ENCODE data around the gene ARHGAP8. TPM values are rescaled to one million over a fixed set of nuclear protein-coding genes. Genes with fewer than 3 reads are reported as not detected.

Gene ARHGAP8
- polyA plus RNA-seq, 1 donor from 2014 or later: 3.0 TPM

DNA sequence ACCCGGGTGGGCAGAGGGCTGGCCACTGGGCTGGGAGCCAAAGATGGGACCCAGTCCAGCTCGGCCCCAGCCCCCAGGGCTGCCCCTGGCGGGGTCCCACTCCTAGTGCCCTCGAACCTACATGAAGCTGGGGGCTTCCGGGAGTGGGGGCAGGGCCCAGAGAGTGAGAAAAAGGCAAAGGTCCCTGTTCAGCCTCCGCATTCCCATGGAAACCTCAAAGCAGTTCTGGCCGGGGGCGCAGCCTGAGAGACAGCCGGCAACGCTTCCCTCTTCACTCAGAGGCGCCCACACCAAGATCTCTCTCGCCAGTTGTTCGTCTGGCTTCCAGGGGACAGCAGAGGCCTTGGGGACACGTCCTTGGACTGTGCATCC, 22.4 kb upstream of the ARHGAP8 start:
- Histone ChIP-seq H4K20me1 (ENCODE audit: insufficient read depth) (no peaks in the 10 kb centered on the region), H3K9ac (ENCODE audit: low read length) (no peak overlapping the region), H3K9me3 (ENCODE audit: low read length) (no peaks in the 10 kb centered on the region)

DNA sequence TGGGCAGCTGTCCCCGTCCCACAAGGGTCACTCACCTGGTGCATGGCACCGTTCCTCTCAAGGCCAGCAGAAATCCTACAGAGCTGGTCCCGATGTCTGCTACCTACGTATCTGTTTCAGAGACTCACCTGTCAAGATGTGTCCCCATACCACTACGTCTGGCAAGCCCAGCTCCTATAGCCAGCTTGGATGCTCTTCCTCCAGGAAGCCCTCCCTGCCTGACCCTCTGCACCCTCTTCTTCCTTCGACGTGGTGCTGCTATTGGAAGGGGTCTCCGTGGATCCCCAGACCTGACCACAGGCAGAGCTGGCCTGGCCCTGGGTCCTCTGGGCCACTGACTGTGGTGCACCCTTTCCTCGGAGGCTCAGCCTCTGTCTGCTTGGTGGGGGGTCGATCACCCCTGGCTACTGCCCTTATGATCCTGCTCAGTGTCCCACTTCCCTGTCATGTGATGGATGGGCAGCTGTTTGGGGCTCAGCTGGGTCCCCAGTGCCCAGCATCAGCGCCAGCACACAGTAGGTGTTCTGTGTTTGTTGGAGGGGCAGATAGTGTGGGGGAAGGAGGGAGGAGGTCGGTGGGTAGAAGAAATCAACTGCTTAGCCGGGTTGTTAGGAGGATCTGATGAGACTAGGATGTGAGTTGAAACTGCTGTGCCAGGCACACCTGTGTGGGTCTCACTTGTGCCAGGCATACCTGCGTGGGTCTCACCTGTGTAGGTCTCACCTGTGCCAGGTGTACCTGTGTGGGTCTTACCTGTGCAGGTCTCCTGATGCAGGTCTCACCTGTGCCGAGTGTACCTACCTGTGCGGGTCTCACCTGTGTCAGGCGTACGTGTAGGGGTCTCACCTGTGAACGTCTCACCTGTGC, 21.7 kb upstream of the ARHGAP8 start:
- H3K36me3 ChIP-seq (ENCODE audit: insufficient read depth, low read length): no peaks in the 10 kb centered on the region
- no peak overlapping the region for H3K9ac ChIP-seq (ENCODE audit: low read length)
- H2AFZ ChIP-seq (ENCODE audit: low read depth, low read length): no peak overlapping the region
- no peak overlapping the region for H3K4me2 ChIP-seq (ENCODE audit: low read length)
- no peaks in the 10 kb centered on the region for H3K79me2 ChIP-seq (replicated peaks; ENCODE audit: insufficient read depth, low read length)
- no peak overlapping the region for H3K27ac ChIP-seq (ENCODE audit: low read length)
- H3K4me3 ChIP-seq (ENCODE audit: low read length): no peak overlapping the region
- H3K9me2 ChIP-seq (ENCODE audit: insufficient read depth, low read length): no peaks in the 10 kb centered on the region
- no peaks in the 10 kb centered on the region for H3K9me3 ChIP-seq (ENCODE audit: low read length)
- no peaks in the 10 kb centered on the region for H3F3A ChIP-seq (ENCODE audit: insufficient read depth, low read length, poor library complexity, severe bottlenecking)
- TF ChIP-seq POLR2AphosphoS5 (IDR thresholded peaks at IDR 0.05) (no peak), EP300 (conservative IDR thresholded peaks at IDR 0.05; ENCODE audit: poor library complexity, severe bottlenecking) (no peak), SMC3 (conservative IDR thresholded peaks at IDR 0.05; ENCODE audit: poor library complexity) (no peak), EZH2 (IDR thresholded peaks at IDR 0.05; ENCODE audit: borderline replicate concordance, insufficient read depth, low read length, poor library complexity, severe bottlenecking) (no peak), MXI1 (conservative IDR thresholded peaks at IDR 0.05; ENCODE audit: poor library complexity, severe bottlenecking) (no peak), TAF1 (IDR thresholded peaks at IDR 0.05; ENCODE audit: low read depth) (no peak), RAD21 (conservative IDR thresholded peaks at IDR 0.05) (no peak)
- TF ChIP-seq, protein P1, sequence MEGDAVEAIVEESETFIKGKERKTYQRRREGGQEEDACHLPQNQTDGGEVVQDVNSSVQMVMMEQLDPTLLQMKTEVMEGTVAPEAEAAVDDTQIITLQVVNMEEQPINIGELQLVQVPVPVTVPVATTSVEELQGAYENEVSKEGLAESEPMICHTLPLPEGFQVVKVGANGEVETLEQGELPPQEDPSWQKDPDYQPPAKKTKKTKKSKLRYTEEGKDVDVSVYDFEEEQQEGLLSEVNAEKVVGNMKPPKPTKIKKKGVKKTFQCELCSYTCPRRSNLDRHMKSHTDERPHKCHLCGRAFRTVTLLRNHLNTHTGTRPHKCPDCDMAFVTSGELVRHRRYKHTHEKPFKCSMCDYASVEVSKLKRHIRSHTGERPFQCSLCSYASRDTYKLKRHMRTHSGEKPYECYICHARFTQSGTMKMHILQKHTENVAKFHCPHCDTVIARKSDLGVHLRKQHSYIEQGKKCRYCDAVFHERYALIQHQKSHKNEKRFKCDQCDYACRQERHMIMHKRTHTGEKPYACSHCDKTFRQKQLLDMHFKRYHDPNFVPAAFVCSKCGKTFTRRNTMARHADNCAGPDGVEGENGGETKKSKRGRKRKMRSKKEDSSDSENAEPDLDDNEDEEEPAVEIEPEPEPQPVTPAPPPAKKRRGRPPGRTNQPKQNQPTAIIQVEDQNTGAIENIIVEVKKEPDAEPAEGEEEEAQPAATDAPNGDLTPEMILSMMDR (IDR thresholded peaks at IDR 0.05; ENCODE audit: poor library complexity, severe bottlenecking): no peak
- TF ChIP-seq, protein P2, sequence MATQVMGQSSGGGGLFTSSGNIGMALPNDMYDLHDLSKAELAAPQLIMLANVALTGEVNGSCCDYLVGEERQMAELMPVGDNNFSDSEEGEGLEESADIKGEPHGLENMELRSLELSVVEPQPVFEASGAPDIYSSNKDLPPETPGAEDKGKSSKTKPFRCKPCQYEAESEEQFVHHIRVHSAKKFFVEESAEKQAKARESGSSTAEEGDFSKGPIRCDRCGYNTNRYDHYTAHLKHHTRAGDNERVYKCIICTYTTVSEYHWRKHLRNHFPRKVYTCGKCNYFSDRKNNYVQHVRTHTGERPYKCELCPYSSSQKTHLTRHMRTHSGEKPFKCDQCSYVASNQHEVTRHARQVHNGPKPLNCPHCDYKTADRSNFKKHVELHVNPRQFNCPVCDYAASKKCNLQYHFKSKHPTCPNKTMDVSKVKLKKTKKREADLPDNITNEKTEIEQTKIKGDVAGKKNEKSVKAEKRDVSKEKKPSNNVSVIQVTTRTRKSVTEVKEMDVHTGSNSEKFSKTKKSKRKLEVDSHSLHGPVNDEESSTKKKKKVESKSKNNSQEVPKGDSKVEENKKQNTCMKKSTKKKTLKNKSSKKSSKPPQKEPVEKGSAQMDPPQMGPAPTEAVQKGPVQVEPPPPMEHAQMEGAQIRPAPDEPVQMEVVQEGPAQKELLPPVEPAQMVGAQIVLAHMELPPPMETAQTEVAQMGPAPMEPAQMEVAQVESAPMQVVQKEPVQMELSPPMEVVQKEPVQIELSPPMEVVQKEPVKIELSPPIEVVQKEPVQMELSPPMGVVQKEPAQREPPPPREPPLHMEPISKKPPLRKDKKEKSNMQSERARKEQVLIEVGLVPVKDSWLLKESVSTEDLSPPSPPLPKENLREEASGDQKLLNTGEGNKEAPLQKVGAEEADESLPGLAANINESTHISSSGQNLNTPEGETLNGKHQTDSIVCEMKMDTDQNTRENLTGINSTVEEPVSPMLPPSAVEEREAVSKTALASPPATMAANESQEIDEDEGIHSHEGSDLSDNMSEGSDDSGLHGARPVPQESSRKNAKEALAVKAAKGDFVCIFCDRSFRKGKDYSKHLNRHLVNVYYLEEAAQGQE (IDR thresholded peaks at IDR 0.05; ENCODE audit: borderline replicate concordance): no peak
- H4K20me1 ChIP-seq (ENCODE audit: insufficient read depth): no peaks in the 10 kb centered on the region
- no peaks in the 10 kb centered on the region for H3K27me3 ChIP-seq (ENCODE audit: insufficient read depth, low read depth, low read length)

More for the DNA sequence above, 22.4 kb upstream of the ARHGAP8 start:
- H3K9me2 ChIP-seq (ENCODE audit: insufficient read depth, low read length): no peaks in the 10 kb centered on the region
- H3K4me3 ChIP-seq (ENCODE audit: low read length): no peak overlapping the region
- H3F3A ChIP-seq (ENCODE audit: insufficient read depth, low read length, poor library complexity, severe bottlenecking): no peaks in the 10 kb centered on the region
- no peak overlapping the region for H3K4me2 ChIP-seq (ENCODE audit: low read length)
- H3K27ac ChIP-seq (ENCODE audit: low read length): no peak overlapping the region
- no peaks in the 10 kb centered on the region for H3K79me2 ChIP-seq (replicated peaks; ENCODE audit: insufficient read depth, low read length)
- H2AFZ ChIP-seq (ENCODE audit: low read depth, low read length): no peak overlapping the region
- H3K27me3 ChIP-seq (ENCODE audit: insufficient read depth, low read depth, low read length): no peaks in the 10 kb centered on the region
- H3K36me3 ChIP-seq (ENCODE audit: insufficient read depth, low read length): no peaks in the 10 kb centered on the region
- TF ChIP-seq EP300 (conservative IDR thresholded peaks at IDR 0.05; ENCODE audit: poor library complexity, severe bottlenecking): no peak
- TF ChIP-seq, protein P1 (IDR thresholded peaks at IDR 0.05; ENCODE audit: poor library complexity, severe bottlenecking): no peak
- TF ChIP-seq EZH2 (IDR thresholded peaks at IDR 0.05; ENCODE audit: borderline replicate concordance, insufficient read depth, low read length, poor library complexity, severe bottlenecking): no peak
- TF ChIP-seq, protein P2 (IDR thresholded peaks at IDR 0.05; ENCODE audit: borderline replicate concordance): no peak
- TF ChIP-seq SMC3 (conservative IDR thresholded peaks at IDR 0.05; ENCODE audit: poor library complexity): no peak
- no peak for TF ChIP-seq POLR2AphosphoS5 (IDR thresholded peaks at IDR 0.05)
- TF ChIP-seq MXI1 (conservative IDR thresholded peaks at IDR 0.05; ENCODE audit: poor library complexity, severe bottlenecking): no peak
- TF ChIP-seq TAF1 (IDR thresholded peaks at IDR 0.05; ENCODE audit: low read depth): no peak
- no peak for TF ChIP-seq RAD21 (conservative IDR thresholded peaks at IDR 0.05)

Measured in neural cell (in vitro differentiated cells).